ENCODE data around the gene MALAT1.

Gene MALAT1

GRCh38 chr11:65499713-65500386 is 1.0 kb downstream of the MALAT1 start:
- no peak for ATAC-seq
- TF ChIP-seq ESRRG (CRISPR knock-in tag; IDR thresholded peaks at IDR 0.05) (no peak), BACH2 (CRISPR knock-in tag; IDR thresholded peaks at IDR 0.05; ENCODE audit: borderline replicate concordance) (no peak), GLIS3 (CRISPR knock-in tag; IDR thresholded peaks at IDR 0.05) (no peak), OSR1 (CRISPR knock-in tag; IDR thresholded peaks at IDR 0.05) (no peak), ZNF70 (CRISPR knock-in tag; IDR thresholded peaks at IDR 0.05) (no peak), ISL1 (CRISPR knock-in tag; IDR thresholded peaks at IDR 0.05) (no peak), CSRNP3 (CRISPR knock-in tag; IDR thresholded peaks at IDR 0.05) (peak; percentile 82), ZNF565 (CRISPR knock-in tag; conservative IDR thresholded peaks at IDR 0.05; ENCODE audit: low read depth) (no peak), CREB5 (CRISPR knock-in tag; IDR thresholded peaks at IDR 0.05; ENCODE audit: low read depth) (no peak; the same call in 1 of the 2 replicates), ARNTL (CRISPR knock-in tag; IDR thresholded peaks at IDR 0.05; ENCODE audit: borderline replicate concordance, low read depth) (0 out of 2 replicates have a peak, but pooled peaks have one; percentile 12), TCF4 (CRISPR knock-in tag; IDR thresholded peaks at IDR 0.05; ENCODE audit: borderline replicate concordance) (no peak; the same call in 1 of the 2 replicates), ZFP3 (CRISPR knock-in tag; IDR thresholded peaks at IDR 0.05) (no peak), ZC3H10 (CRISPR knock-in tag; IDR thresholded peaks at IDR 0.05) (peak; percentile 63), TOX (CRISPR knock-in tag; IDR thresholded peaks at IDR 0.05; ENCODE audit: borderline replicate concordance) (peak; percentile 81; the same call in 1 of the 2 replicates), SNAI2 (CRISPR knock-in tag; IDR thresholded peaks at IDR 0.05) (peak; percentile 50; the same call in 1 of the 2 replicates), ZFP30 (CRISPR knock-in tag; IDR thresholded peaks at IDR 0.05) (peak; percentile 15; the same call in 1 of the 2 replicates), RARB (CRISPR knock-in tag; IDR thresholded peaks at IDR 0.05) (peak; percentile 91), PPARA (CRISPR knock-in tag; IDR thresholded peaks at IDR 0.05; ENCODE audit: borderline replicate concordance) (no peak), CSDC2 (CRISPR knock-in tag; IDR thresholded peaks at IDR 0.05) (no peak), ZNF8 (CRISPR knock-in tag; IDR thresholded peaks at IDR 0.05) (no peak; the same call in 1 of the 2 replicates)
- TF ChIP-seq, protein P1, sequence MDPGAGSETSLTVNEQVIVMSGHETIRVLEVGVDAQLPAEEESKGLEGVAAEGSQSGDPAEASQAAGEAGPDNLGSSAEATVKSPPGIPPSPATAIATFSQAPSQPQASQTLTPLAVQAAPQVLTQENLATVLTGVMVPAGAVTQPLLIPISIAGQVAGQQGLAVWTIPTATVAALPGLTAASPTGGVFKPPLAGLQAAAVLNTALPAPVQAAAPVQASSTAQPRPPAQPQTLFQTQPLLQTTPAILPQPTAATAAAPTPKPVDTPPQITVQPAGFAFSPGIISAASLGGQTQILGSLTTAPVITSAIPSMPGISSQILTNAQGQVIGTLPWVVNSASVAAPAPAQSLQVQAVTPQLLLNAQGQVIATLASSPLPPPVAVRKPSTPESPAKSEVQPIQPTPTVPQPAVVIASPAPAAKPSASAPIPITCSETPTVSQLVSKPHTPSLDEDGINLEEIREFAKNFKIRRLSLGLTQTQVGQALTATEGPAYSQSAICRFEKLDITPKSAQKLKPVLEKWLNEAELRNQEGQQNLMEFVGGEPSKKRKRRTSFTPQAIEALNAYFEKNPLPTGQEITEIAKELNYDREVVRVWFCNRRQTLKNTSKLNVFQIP (CRISPR knock-in tag; IDR thresholded peaks at IDR 0.05; ENCODE audit: borderline replicate concordance, low read depth), result peak; percentile 74; the same call in 1 of the 2 replicates
- TF ChIP-seq, protein P2, sequence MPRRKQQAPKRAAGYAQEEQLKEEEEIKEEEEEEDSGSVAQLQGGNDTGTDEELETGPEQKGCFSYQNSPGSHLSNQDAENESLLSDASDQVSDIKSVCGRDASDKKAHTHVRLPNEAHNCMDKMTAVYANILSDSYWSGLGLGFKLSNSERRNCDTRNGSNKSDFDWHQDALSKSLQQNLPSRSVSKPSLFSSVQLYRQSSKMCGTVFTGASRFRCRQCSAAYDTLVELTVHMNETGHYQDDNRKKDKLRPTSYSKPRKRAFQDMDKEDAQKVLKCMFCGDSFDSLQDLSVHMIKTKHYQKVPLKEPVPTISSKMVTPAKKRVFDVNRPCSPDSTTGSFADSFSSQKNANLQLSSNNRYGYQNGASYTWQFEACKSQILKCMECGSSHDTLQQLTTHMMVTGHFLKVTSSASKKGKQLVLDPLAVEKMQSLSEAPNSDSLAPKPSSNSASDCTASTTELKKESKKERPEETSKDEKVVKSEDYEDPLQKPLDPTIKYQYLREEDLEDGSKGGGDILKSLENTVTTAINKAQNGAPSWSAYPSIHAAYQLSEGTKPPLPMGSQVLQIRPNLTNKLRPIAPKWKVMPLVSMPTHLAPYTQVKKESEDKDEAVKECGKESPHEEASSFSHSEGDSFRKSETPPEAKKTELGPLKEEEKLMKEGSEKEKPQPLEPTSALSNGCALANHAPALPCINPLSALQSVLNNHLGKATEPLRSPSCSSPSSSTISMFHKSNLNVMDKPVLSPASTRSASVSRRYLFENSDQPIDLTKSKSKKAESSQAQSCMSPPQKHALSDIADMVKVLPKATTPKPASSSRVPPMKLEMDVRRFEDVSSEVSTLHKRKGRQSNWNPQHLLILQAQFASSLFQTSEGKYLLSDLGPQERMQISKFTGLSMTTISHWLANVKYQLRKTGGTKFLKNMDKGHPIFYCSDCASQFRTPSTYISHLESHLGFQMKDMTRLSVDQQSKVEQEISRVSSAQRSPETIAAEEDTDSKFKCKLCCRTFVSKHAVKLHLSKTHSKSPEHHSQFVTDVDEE (CRISPR knock-in tag; IDR thresholded peaks at IDR 0.05), result no peak
- TF ChIP-seq, protein P3, sequence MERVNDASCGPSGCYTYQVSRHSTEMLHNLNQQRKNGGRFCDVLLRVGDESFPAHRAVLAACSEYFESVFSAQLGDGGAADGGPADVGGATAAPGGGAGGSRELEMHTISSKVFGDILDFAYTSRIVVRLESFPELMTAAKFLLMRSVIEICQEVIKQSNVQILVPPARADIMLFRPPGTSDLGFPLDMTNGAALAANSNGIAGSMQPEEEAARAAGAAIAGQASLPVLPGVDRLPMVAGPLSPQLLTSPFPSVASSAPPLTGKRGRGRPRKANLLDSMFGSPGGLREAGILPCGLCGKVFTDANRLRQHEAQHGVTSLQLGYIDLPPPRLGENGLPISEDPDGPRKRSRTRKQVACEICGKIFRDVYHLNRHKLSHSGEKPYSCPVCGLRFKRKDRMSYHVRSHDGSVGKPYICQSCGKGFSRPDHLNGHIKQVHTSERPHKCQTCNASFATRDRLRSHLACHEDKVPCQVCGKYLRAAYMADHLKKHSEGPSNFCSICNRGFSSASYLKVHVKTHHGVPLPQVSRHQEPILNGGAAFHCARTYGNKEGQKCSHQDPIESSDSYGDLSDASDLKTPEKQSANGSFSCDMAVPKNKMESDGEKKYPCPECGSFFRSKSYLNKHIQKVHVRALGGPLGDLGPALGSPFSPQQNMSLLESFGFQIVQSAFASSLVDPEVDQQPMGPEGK (CRISPR knock-in tag; IDR thresholded peaks at IDR 0.05; ENCODE audit: borderline replicate concordance), result peak; percentile 62

Data from SK-N-SH treated with all-trans-retinoic acid at 6 μM for 48 hours (cell line).